Measurements from ENCODE around the gene RFX3.

The RFX3 gene

DNA sequence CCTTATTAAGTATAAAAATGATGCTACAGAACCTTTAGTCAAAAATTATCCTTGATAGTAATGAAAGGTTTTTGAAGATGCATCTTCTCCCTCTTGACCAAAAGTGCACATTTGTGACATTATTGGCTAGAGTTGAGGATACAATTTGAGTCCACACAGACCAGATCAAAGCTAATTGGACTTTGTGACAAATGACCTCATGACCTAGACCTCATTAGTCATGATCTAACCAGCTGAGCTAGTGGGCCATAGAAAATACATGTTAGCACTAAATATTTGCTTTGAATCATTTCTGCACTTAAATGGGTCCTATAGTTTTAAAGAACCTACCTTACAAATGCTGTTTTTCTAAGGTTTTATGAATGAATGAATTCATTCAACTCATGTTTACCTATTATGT lies 182.1 kb downstream of the RFX3 start:
- Histone ChIP-seq H3K36me3 (no peaks in the 10 kb centered on the region), H3K9me3 (no peaks in the 10 kb centered on the region), H3K4me3 (ENCODE audit: low read depth, low read length) (no peak overlapping the region), H3K4me1 (peaks cover 6% of the 10 kb centered on the region), H3K27me3 (no peaks in the 10 kb centered on the region)
- no peak for DNase-seq
- TF ChIP-seq, protein P1, sequence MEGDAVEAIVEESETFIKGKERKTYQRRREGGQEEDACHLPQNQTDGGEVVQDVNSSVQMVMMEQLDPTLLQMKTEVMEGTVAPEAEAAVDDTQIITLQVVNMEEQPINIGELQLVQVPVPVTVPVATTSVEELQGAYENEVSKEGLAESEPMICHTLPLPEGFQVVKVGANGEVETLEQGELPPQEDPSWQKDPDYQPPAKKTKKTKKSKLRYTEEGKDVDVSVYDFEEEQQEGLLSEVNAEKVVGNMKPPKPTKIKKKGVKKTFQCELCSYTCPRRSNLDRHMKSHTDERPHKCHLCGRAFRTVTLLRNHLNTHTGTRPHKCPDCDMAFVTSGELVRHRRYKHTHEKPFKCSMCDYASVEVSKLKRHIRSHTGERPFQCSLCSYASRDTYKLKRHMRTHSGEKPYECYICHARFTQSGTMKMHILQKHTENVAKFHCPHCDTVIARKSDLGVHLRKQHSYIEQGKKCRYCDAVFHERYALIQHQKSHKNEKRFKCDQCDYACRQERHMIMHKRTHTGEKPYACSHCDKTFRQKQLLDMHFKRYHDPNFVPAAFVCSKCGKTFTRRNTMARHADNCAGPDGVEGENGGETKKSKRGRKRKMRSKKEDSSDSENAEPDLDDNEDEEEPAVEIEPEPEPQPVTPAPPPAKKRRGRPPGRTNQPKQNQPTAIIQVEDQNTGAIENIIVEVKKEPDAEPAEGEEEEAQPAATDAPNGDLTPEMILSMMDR (IDR thresholded peaks at IDR 0.05; ENCODE audit: low read depth, low read length): no peak

DNA sequence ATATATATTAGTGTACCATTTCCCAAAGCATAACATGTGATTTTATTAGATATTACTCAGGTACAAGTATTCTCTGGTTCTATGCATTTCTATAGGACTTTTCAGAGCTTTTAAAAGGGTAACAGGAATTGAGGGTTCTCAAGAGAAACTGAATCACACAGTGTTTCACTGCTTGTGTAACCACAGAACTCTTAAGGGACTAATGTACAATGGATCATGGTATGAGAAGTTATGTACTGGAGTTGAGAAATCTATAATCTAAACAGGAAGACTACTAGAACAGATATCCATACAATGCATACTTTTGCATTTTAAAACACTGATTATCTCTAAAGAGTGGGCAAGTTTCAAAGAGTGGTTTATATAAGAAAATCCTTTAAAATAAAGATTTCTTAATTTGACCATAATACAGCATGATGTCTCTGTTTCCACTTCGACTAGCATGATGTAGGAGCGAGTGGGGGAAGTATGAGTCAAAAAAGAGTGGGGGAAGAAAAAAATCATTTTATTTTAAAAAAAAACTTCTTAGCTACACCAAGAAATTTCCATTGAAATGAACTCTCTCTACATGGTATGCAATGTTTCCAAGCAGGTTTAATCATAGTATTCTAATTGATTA lies 183.5 kb downstream of the RFX3 start:
- Histone ChIP-seq H3K4me3 (ENCODE audit: low read depth, low read length) (no peak overlapping the region), H3K36me3 (no peaks in the 10 kb centered on the region), H3K27me3 (no peaks in the 10 kb centered on the region), H3K9me3 (no peaks in the 10 kb centered on the region), H3K4me1 (peaks cover 12% of the 10 kb centered on the region)
- no peak for DNase-seq
- TF ChIP-seq, protein P1 (IDR thresholded peaks at IDR 0.05; ENCODE audit: low read depth, low read length): no peak

DNA sequence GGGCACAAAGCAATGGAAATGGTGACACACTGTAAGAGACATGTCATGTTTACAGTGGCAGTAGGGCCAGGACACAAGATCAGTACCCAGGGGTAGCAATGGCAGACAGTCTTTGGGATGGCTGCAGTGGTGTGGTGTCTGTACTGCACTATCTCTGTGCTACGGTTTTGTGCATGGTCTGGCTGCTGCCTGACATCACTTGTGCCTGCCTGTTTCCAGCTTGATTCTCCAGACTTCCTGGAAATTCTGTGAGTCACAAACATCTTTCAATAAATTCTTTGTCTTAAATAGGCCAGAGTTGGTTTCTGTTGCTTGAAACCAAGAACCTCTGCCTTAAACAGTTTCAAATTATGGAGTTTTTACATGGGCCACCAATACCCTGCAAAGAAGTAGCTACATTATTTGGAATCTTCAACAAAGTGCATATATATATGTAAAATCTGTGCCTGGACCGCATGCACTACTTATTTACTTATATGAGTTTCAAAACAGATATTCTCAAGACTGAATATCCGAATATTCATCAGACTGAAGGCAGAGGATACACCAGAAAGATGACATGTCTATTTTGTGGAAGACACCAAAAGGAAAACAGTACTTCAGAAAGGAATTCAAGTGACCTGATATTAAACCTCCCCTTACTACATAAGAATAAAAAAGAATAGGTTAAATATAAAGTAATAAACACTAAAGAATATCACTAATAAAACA lies 188.1 kb downstream of the RFX3 start:
- Histone ChIP-seq H3K4me1 (peaks cover 8% of the 10 kb centered on the region), H3K36me3 (no peaks in the 10 kb centered on the region), H3K27me3 (no peaks in the 10 kb centered on the region), H3K4me3 (ENCODE audit: low read depth, low read length) (no peak overlapping the region), H3K9me3 (no peaks in the 10 kb centered on the region)
- TF ChIP-seq, protein P1 (IDR thresholded peaks at IDR 0.05; ENCODE audit: low read depth, low read length): no peak
- DNase-seq: peak; percentile 50

DNA sequence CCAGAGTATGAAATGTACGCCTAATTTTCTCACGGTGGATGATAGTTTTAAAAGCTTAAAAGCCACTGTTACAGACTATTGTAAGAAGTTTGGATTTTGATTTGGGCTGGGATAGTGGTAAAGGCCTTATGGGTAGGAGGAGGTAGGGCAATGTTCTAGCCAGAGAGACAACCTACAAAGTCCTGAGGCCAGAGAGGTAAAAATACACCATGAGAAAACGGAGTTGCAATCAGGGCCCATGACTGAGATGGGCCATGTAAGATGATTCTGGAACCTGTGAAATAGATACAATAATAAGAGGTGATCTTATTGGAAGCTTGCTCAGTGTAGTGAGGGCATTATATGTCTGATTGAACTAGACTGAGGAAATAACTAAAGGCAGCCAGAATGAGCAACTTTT lies 188.8 kb downstream of the RFX3 start:
- TF ChIP-seq, protein P1 (IDR thresholded peaks at IDR 0.05; ENCODE audit: low read depth, low read length): no peak
- H3K36me3 ChIP-seq: no peaks in the 10 kb centered on the region
- no peak overlapping the region for H3K4me3 ChIP-seq (ENCODE audit: low read depth, low read length)
- no peaks in the 10 kb centered on the region for H3K27me3 ChIP-seq
- no peak for DNase-seq
- H3K9me3 ChIP-seq: no peaks in the 10 kb centered on the region
- peaks cover 6% of the 10 kb centered on the region; the same call in 1 of the 2 replicates for H3K4me1 ChIP-seq

DNA sequence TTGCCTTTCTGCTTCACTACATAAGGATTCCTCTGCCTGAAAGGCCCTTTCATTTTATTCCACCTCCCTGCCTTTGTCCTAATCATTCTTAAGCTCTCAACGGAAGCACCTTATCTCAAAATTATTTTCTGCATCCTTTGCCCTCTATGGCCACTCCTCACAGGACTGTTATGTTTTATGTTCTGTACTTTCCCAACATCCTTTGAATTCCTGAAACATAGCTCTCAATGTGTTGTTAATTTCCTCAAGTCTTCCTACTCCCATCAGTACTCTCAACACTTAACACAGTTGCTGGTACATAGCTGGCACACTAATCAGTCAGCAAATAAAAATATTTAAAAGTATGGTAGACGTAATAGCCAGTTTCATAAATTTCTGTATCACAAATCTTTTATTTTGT lies 193.0 kb downstream of the RFX3 start:
- no peak overlapping the region for H3K4me3 ChIP-seq (ENCODE audit: low read depth, low read length)
- H3K27me3 ChIP-seq: no peaks in the 10 kb centered on the region
- TF ChIP-seq, protein P1 (IDR thresholded peaks at IDR 0.05; ENCODE audit: low read depth, low read length): no peak
- no peaks in the 10 kb centered on the region for H3K9me3 ChIP-seq
- no peaks in the 10 kb centered on the region for H3K36me3 ChIP-seq
- DNase-seq: no peak
- peaks cover 6% of the 10 kb centered on the region; the same call in 1 of the 2 replicates for H3K4me1 ChIP-seq

DNA sequence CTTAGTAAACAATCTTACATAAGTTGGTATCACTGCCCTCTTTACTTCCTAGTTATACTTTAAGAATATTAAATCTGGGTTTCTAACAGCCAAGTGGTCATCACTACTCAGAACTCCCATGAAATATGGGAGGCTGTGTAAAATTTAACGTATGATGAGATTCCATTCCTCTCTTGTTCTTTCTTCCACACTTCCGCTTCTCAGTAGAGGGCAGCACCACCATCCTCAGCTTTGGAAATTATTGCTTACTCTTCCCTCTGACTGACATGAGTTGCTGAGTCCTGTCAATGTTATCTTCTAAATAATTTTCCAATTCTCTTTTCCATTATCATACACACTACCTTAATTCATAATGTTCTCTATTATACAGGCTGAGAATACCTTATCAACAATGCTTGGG lies 194.0 kb downstream of the RFX3 start:
- DNase-seq: peak; percentile 22
- Histone ChIP-seq H3K4me1 (no peaks in the 10 kb centered on the region), H3K4me3 (ENCODE audit: low read depth, low read length) (no peak overlapping the region), H3K27me3 (no peaks in the 10 kb centered on the region), H3K36me3 (no peaks in the 10 kb centered on the region), H3K9me3 (no peaks in the 10 kb centered on the region)
- TF ChIP-seq, protein P1 (IDR thresholded peaks at IDR 0.05; ENCODE audit: low read depth, low read length): peak; percentile 79

All from BE2C (cell line).